ENCODE measurements around the gene CRACR2A.

GRCh38 chr12:3683670-3684069 is 69.2 kb downstream of the CRACR2A start:
- TF ChIP-seq CTCF (IDR thresholded peaks at IDR 0.05; ENCODE audit: low read depth, low read length) (no peak), POLR2A (IDR thresholded peaks at IDR 0.05; ENCODE audit: extremely low read depth, insufficient read length) (no peak), MYC (IDR thresholded peaks at IDR 0.05; ENCODE audit: low read depth, low read length) (no peak)

Data from NB4 (cell line).